ENCODE results near the gene NBAS.

- TF ChIP-seq, protein P1, sequence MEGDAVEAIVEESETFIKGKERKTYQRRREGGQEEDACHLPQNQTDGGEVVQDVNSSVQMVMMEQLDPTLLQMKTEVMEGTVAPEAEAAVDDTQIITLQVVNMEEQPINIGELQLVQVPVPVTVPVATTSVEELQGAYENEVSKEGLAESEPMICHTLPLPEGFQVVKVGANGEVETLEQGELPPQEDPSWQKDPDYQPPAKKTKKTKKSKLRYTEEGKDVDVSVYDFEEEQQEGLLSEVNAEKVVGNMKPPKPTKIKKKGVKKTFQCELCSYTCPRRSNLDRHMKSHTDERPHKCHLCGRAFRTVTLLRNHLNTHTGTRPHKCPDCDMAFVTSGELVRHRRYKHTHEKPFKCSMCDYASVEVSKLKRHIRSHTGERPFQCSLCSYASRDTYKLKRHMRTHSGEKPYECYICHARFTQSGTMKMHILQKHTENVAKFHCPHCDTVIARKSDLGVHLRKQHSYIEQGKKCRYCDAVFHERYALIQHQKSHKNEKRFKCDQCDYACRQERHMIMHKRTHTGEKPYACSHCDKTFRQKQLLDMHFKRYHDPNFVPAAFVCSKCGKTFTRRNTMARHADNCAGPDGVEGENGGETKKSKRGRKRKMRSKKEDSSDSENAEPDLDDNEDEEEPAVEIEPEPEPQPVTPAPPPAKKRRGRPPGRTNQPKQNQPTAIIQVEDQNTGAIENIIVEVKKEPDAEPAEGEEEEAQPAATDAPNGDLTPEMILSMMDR (IDR thresholded peaks at IDR 0.05; ENCODE audit: insufficient read depth, low read length, poor library complexity, severe bottlenecking) = no peak
- no peak for TF ChIP-seq EZH2phosphoT487 (conservative IDR thresholded peaks at IDR 0.05; ENCODE audit: low read length)
These were observed 408.8 kb downstream of the NBAS start for GRCh38 chr2:15152382-15152781.

Data from SU-DHL-6 (cell line).